Tibial nerve (tissue), 4 donors: Measurements from ENCODE around the gene UGT1A9. TPM values are rescaled to one million over a fixed set of nuclear protein-coding genes. Genes with fewer than 3 reads are reported as not detected.

Experiments
- DNase-seq, 2 donors: peaks; one replicate each; pipeline ENCODE4 v3.0.0-alpha.2; 2019; ENCODE audit warnings: low spot score in 2 of 2
- H3K27ac ChIP-seq, 4 donors: fragments of 200-600 bp; sonication (generic) in 3 of 4; one replicate each; pipeline ENCODE4 v1.5.1; 2017 to 2019; ENCODE audit warnings: mild to moderate bottlenecking in 1 of 4
- H3K27me3 ChIP-seq, 2 donors: fragments of 200-600 bp; sonication (generic) in 1 of 2; one replicate each; pipeline versions ENCODE4 v1.5.1 to v1.6.0; 2017 to 2019
- H3K36me3 ChIP-seq, 3 donors: fragments of 200-600 bp; sonication (generic); one replicate each; pipeline ENCODE4 v1.5.1; 2018 to 2019
- H3K4me1 ChIP-seq, 4 donors: fragments of 200-600 bp; sonication (generic) in 3 of 4; one replicate each; pipeline ENCODE4 v1.5.1; 2017 to 2019
- H3K4me3 ChIP-seq, 4 donors: fragments of 200-600 bp; sonication (generic) in 3 of 4; one replicate each; pipeline ENCODE4 v1.5.1; 2017 to 2019; ENCODE audit warnings: mild to moderate bottlenecking in 1 of 4, moderate library complexity in 1 of 4
- H3K9me3 ChIP-seq, 4 donors: fragments of 200-600 bp; sonication (generic) in 3 of 4; one replicate each; pipeline ENCODE4 v1.5.1; 2017 to 2019
- CTCF ChIP-seq, 5 experiments: fragments of 200-600 bp in 3 of 5; fragments of 450-650 bp in 2 of 5; sonication (generic) in 3 of 5; IDR thresholded peaks; one replicate each; pipeline ENCODE4 v1.5.1; 2016 to 2019; ENCODE audit warnings: antibody characterized with exemption in 5 of 5, mild to moderate bottlenecking in 3 of 5, moderate library complexity in 2 of 5
- EP300 ChIP-seq, 2 donors: sonication (generic); formaldehyde crosslinking; IDR thresholded peaks; one replicate each; pipeline ENCODE4 v1.6.1; 2017; ENCODE audit warnings: antibody characterized with exemption in 2 of 2, mild to moderate bottlenecking in 1 of 2
- POLR2A ChIP-seq, 2 donors: fragments of 450-650 bp; IDR thresholded peaks; one replicate each; pipeline ENCODE4 v1.6.1; 2017; ENCODE audit warnings: antibody characterized with exemption in 2 of 2, mild to moderate bottlenecking in 2 of 2, moderate library complexity in 2 of 2
- WGBS, 2 donors: methylation state at CpG; one replicate each; pipeline ENCODE4 v1.1.5; 2018; 5-methylcytosine and 5-hydroxymethylcytosine counted together
- total RNA-seq, 4 donors: library from RNA; depleted of rRNA; stranded (reverse); fragments of >200 nt; gene quantifications; one replicate each; pipeline ENCODE4 v1.1.0, GENCODE V29; 2016

Gene UGT1A9
- total RNA-seq, 4 donors from 2014 or later: not detected

- H3K36me3 ChIP-seq: no peaks in the 10 kb centered on the region
- no peak for TF ChIP-seq POLR2A (IDR thresholded peaks at IDR 0.05)
- TF ChIP-seq CTCF (IDR thresholded peaks at IDR 0.05): no peak
- no peak for TF ChIP-seq EP300 (IDR thresholded peaks at IDR 0.05)
- H3K4me3 ChIP-seq: no peak overlapping the region
- WGBS, 2 donors: 88 to 91% methylated on average over 2 of the region's 2 CpGs
- H3K9me3 ChIP-seq: no peaks in the 10 kb centered on the region
- no peak overlapping the region for H3K27ac ChIP-seq
- H3K27me3 ChIP-seq: no peaks in the 10 kb centered on the region
- DNase-seq: no peak
- H3K4me1 ChIP-seq: no peaks in the 10 kb centered on the region
Measured at GRCh38 chr2:233758849-233759248, 87.2 kb downstream of the UGT1A9 start.

- WGBS, 2 donors: 89 to 95% methylated on average over 6 of the region's 6 CpGs
- Histone ChIP-seq H3K4me1 (no peaks in the 10 kb centered on the region), H3K27me3 (no peaks in the 10 kb centered on the region), H3K9me3 (no peaks in the 10 kb centered on the region), H3K27ac (no peak within 1 kb of the TSS), H3K4me3 (no peak within 1 kb of the TSS), H3K36me3 (no peaks in the 10 kb centered on the region)
- no peak for TF ChIP-seq POLR2A (IDR thresholded peaks at IDR 0.05)
- no peak for TF ChIP-seq EP300 (IDR thresholded peaks at IDR 0.05)
- TF ChIP-seq CTCF (IDR thresholded peaks at IDR 0.05): no peak
- no peak for DNase-seq
Measured at GRCh38 chr2:233760043-233760442, 88.3 kb downstream of the UGT1A9 start, which contains the start of gene UGT1A1. Gene UGT1A1 (plus strand): TSS chr2:233760270. CDS start chr2:233760288, 18 bp downstream.

GRCh38 chr2:233761040-233761769 lies 89.5 kb downstream of the UGT1A9 start:
- Histone ChIP-seq H3K4me1 (no peaks in the 10 kb centered on the region), H3K9me3 (no peaks in the 10 kb centered on the region), H3K27ac (no peak overlapping the region), H3K36me3 (no peaks in the 10 kb centered on the region), H3K27me3 (no peaks in the 10 kb centered on the region), H3K4me3 (no peak overlapping the region)
- TF ChIP-seq POLR2A (IDR thresholded peaks at IDR 0.05) (no peak), CTCF (IDR thresholded peaks at IDR 0.05) (no peak), EP300 (IDR thresholded peaks at IDR 0.05) (no peak)
- WGBS, 2 donors: 82 to 90% methylated on average over 4 of the region's 4 CpGs
- no peak for DNase-seq

- WGBS, 2 donors: 44 to 58% methylated on average over 7 of the region's 7 CpGs
- DNase-seq: no peak
- TF ChIP-seq EP300 (IDR thresholded peaks at IDR 0.05) (no peak), CTCF (IDR thresholded peaks at IDR 0.05) (no peak), POLR2A (IDR thresholded peaks at IDR 0.05) (no peak)
- Histone ChIP-seq H3K4me1 (no peaks in the 10 kb centered on the region), H3K9me3 (no peaks in the 10 kb centered on the region), H3K27me3 (no peaks in the 10 kb centered on the region), H3K36me3 (no peaks in the 10 kb centered on the region), H3K27ac (no peak overlapping the region), H3K4me3 (no peak overlapping the region)
Measured at GRCh38 chr2:233764264-233764663, 92.6 kb downstream of the UGT1A9 start.

GRCh38 chr2:233764761-233765160 lies 93.1 kb downstream of the UGT1A9 start:
- WGBS, 2 donors: 43 to 64% methylated on average over 3 of the region's 3 CpGs

More at GRCh38 chr2:233764761-233765160, 93.1 kb downstream of the UGT1A9 start:
- Histone ChIP-seq H3K27ac (no peak overlapping the region), H3K27me3 (no peaks in the 10 kb centered on the region), H3K4me3 (no peak overlapping the region), H3K4me1 (no peaks in the 10 kb centered on the region), H3K9me3 (no peaks in the 10 kb centered on the region), H3K36me3 (no peaks in the 10 kb centered on the region)
- no peak for DNase-seq
- no peak for TF ChIP-seq CTCF (IDR thresholded peaks at IDR 0.05)
